ENCODE data around the gene MTCH1. TPM values are rescaled to one million over a fixed set of nuclear protein-coding genes. Genes with fewer than 3 reads are reported as not detected.

The MTCH1 gene
- total RNA-seq, 4 donors from 2014 or later: 185 to 242 (median 199) TPM

- TF ChIP-seq EP300 (IDR thresholded peaks at IDR 0.05) (no peak), POLR2AphosphoS5 (IDR thresholded peaks at IDR 0.05) (no peak), POLR2A (IDR thresholded peaks at IDR 0.05) (no peak), CTCF (IDR thresholded peaks at IDR 0.05) (no peak)
- H3K27ac ChIP-seq: no peak overlapping the region
- no peaks in the 10 kb centered on the region for H3K27me3 ChIP-seq
- H3K36me3 ChIP-seq: no peaks in the 10 kb centered on the region
- no peak for ATAC-seq
- H3K4me3 ChIP-seq: no peak overlapping the region
- WGBS, 2 donors (ENCODE audit: low coverage in 1 of 2): 95% methylated on average over 4 of the region's 5 CpGs; no CpG with 5 or more reads in 1 of the 2 donors
- peaks cover 0 to 33% (median 0%) of the 10 kb centered on the region in 3 donors for H3K4me1 ChIP-seq
- H3K9me3 ChIP-seq: no peaks in the 10 kb centered on the region
Measured at GRCh38 chr6:37020812-37021211, 34.8 kb upstream of the MTCH1 start.

- ATAC-seq: no peak
- WGBS, 2 donors (ENCODE audit: low coverage in 1 of 2): 66% methylated on average over 4 of the region's 12 CpGs; no CpG with 5 or more reads in 1 of the 2 donors
- peaks cover 0 to 33% (median 0%) of the 10 kb centered on the region in 3 donors for H3K4me1 ChIP-seq
- no peak overlapping the region for H3K4me3 ChIP-seq
- no peak for TF ChIP-seq POLR2AphosphoS5 (IDR thresholded peaks at IDR 0.05)
- TF ChIP-seq CTCF (IDR thresholded peaks at IDR 0.05): no peak
- no peak for TF ChIP-seq EP300 (IDR thresholded peaks at IDR 0.05)
- TF ChIP-seq POLR2A (IDR thresholded peaks at IDR 0.05): no peak
- H3K27me3 ChIP-seq: no peaks in the 10 kb centered on the region
- H3K27ac ChIP-seq: no peak overlapping the region
- no peaks in the 10 kb centered on the region for H3K9me3 ChIP-seq
- H3K36me3 ChIP-seq: no peaks in the 10 kb centered on the region
Measured at GRCh38 chr6:37020381-37020780, 34.4 kb upstream of the MTCH1 start.

GRCh38 chr6:37019065-37019450 is 33.1 kb upstream of the MTCH1 start:
- H3K4me3 ChIP-seq: no peak overlapping the region
- no peak for TF ChIP-seq CTCF (IDR thresholded peaks at IDR 0.05)
- TF ChIP-seq POLR2A (IDR thresholded peaks at IDR 0.05): no peak
- peak; percentile 13 for TF ChIP-seq POLR2AphosphoS5 (IDR thresholded peaks at IDR 0.05)
- no peaks in the 10 kb centered on the region for H3K36me3 ChIP-seq
- no CpG with 5 or more reads among the region's 2 CpGs for WGBS, 2 donors (ENCODE audit: low coverage in 1 of 2)
- no peak for ATAC-seq
- no peaks in the 10 kb centered on the region for H3K9me3 ChIP-seq
- peak overlapping the region in 3 of 4 donors; percentile 63 to 76 (median 72) for H3K27ac ChIP-seq
- H3K4me1 ChIP-seq: peaks cover 0 to 33% (median 0%) of the 10 kb centered on the region in 3 donors
- no peaks in the 10 kb centered on the region for H3K27me3 ChIP-seq

- no peaks in the 10 kb centered on the region for H3K27me3 ChIP-seq
- 0 to 10% methylated on average over 6 to 8 of the region's 8 CpGs for WGBS, 2 donors (ENCODE audit: low coverage in 1 of 2)
- H3K36me3 ChIP-seq: no peaks in the 10 kb centered on the region
- peak; percentile 97 for ATAC-seq
- H3K9me3 ChIP-seq: no peaks in the 10 kb centered on the region
- peak overlapping the region; percentile 39 to 76 (median 68) for H3K27ac ChIP-seq
- TF ChIP-seq POLR2AphosphoS5 (IDR thresholded peaks at IDR 0.05) (peak; percentile 34), CTCF (IDR thresholded peaks at IDR 0.05) (peak in 3 of 4 experiments; percentile 88 to 92 (median 91)), EP300 (IDR thresholded peaks at IDR 0.05) (no peak), POLR2A (IDR thresholded peaks at IDR 0.05) (no peak)
- peaks cover 0 to 33% (median 0%) of the 10 kb centered on the region in 3 donors for H3K4me1 ChIP-seq
- no peak overlapping the region for H3K4me3 ChIP-seq
Measured at GRCh38 chr6:37018198-37019064, 32.4 kb upstream of the MTCH1 start.
